GM12878 (cell line): ENCODE results near the gene KRT6C. TPM values are rescaled to one million over a fixed set of nuclear protein-coding genes. Genes with fewer than 3 reads are reported as not detected.
"Not testable (repeated sequence)": the region's sequence is repeated elsewhere in the genome, so short reads cannot be mapped to it uniquely, and the experiment has no call there.

Experiments
- ATAC-seq: fragments of 200-7000 bp; cut with Tn5 transposase; 3 replicates; pipeline ENCODE4 v1.9.1; 2020; ENCODE audit warnings: mild to moderate bottlenecking, moderate library complexity
- BruUV-seq: library from RNA; stranded (reverse); fragments of 400-500 nt; replicated peaks from 2 replicates; lab custom pipeline; 2021; lab: Mats Ljungman, UMichigan
- CTCF ChIA-PET: fragments of 300-600 bp; sonication (Branson Sonifier 250); formaldehyde crosslinking; extraction: SDS; loops from one replicate; lab custom pipeline; 2021; ENCODE audit warnings: inconsistent platforms; lab: Yijun Ruan, JAX
- POLR2A ChIA-PET: fragments of 350-600 bp; formaldehyde crosslinking; extraction: SDS; loops from one replicate; lab custom pipeline; 2021; ENCODE audit warnings: inconsistent platforms; lab: Charles Lee
- RAD21 ChIA-PET: fragments of 300-600 bp; sonication (Branson Sonifier 250); formaldehyde crosslinking; loops from one replicate; lab custom pipeline; 2023; ENCODE audit warnings: antibody characterized with exemption; ENCODE audit not compliant: unreplicated experiment; lab: Charles Lee
- SMC1A ChIA-PET: fragments of 300-600 bp; sonication (Branson Sonifier 250); formaldehyde crosslinking; loops from one replicate; lab custom pipeline; 2023; ENCODE audit not compliant: unreplicated experiment, uncharacterized antibody; lab: Charles Lee
- DNase-seq: peaks from one replicate; pipeline ENCODE4 v3.0.0-alpha.2; 2011; ENCODE audit warnings: low read depth, low spot score
- FAIRE-seq: peaks from 3 replicates; lab custom pipeline; 2011; peaks lifted over from hg19 to GRCh38; lab: Jason Lieb, UNC
- H2AFZ ChIP-seq: 2 replicates; pipeline ENCODE4 v1.6.0; 2011; ENCODE audit warnings: low read depth, low read length, control low read depth; ENCODE audit not compliant: control insufficient read depth
- H3K27ac ChIP-seq: 2 replicates; pipeline ENCODE4 v1.5.1; 2011; ENCODE audit warnings: control low read depth; ENCODE audit not compliant: control insufficient read depth, insufficient read depth
- H3K27me3 ChIP-seq, 2 experiments: replicated peaks in 1 of 2; 2 replicates each; pipeline versions ENCODE4 v1.6.0 to v1.6.1; 2011; ENCODE audit warnings: low read length in 1 of 2; ENCODE audit not compliant: control insufficient read depth in 2 of 2, insufficient read depth in 2 of 2
- H3K36me3 ChIP-seq, 2 experiments: 2 replicates each; pipeline ENCODE4 v1.5.1; 2011; ENCODE audit warnings: low read length in 1 of 2; ENCODE audit not compliant: control insufficient read depth in 2 of 2, insufficient read depth in 2 of 2
- H3K4me1 ChIP-seq: 2 replicates; pipeline ENCODE4 v1.6.1; 2011; ENCODE audit warnings: mild to moderate bottlenecking, low read length, moderate library complexity, mixed read lengths; ENCODE audit not compliant: control insufficient read depth, insufficient read depth
- H3K4me2 ChIP-seq: 2 replicates; pipeline ENCODE4 v1.6.0; 2011; ENCODE audit warnings: control low read depth; ENCODE audit not compliant: control insufficient read depth, insufficient read depth
- H3K4me3 ChIP-seq: fragments of 200-600 bp; sonication (generic); 2 replicates; pipeline ENCODE4 v1.5.1; 2016
- H3K79me2 ChIP-seq: 2 replicates; pipeline ENCODE4 v1.6.0; 2011; ENCODE audit warnings: low read length; ENCODE audit not compliant: control insufficient read depth, insufficient read depth
- H3K9ac ChIP-seq: 2 replicates; pipeline ENCODE4 v1.8.0; 2011; ENCODE audit warnings: low read length, control low read depth, mixed read lengths; ENCODE audit not compliant: control insufficient read depth, insufficient read depth
- H3K9me3 ChIP-seq: replicated peaks from 3 replicates; pipeline ENCODE4 v1.5.1; 2011; ENCODE audit warnings: mild to moderate bottlenecking, low read length; ENCODE audit not compliant: control insufficient read depth, insufficient read depth
- H4K20me1 ChIP-seq: 2 replicates; pipeline ENCODE4 v1.6.0; 2011; ENCODE audit not compliant: control insufficient read depth, insufficient read depth
- MYC ChIP-seq: IDR thresholded peaks from 2 replicates; pipeline ENCODE4 v1.6.1; 2011; ENCODE audit warnings: mild to moderate bottlenecking, low read length, moderate library complexity, inconsistent platforms; ENCODE audit not compliant: insufficient read depth, insufficient replicate concordance, insufficient read length, severe bottlenecking
- WGBS: methylation state at CpG from one replicate; pipeline ENCODE4 v1.1.6; 2016; ENCODE audit warnings: low lambda C conversion rate; ENCODE audit not compliant: insufficient replicate concordance, insufficient coverage; ENCODE audit errors: missing lambda C conversion rate; 5-methylcytosine and 5-hydroxymethylcytosine counted together
- in situ Hi-C: fragments of 300-500 bp; cut with MboI; formaldehyde crosslinking; loops from 9 replicates; pipeline ENCODE4 v1.14.3; 2018; ENCODE audit warnings: mixed read lengths
- intact Hi-C: fragments of 100-400 bp; cut with micrococcal nuclease; formaldehyde crosslinking; loops from one replicate; pipeline ENCODE4 v1.14.2; 2022; ENCODE audit not compliant: unreplicated experiment
- polyA plus RNA-seq, 11 experiments: library from polyadenylated mRNA; depleted of rRNA in 4 of 11; unstranded in 6 of 11; stranded (reverse) in 5 of 11; fragments of >200 nt; fragmentation: Nextera tagmentation in 4 of 11; fragmentation: Illumina TruSeq in 1 of 11; extraction: Ambion mirVana in 4 of 11; extraction: Trizol in 1 of 11; gene quantifications; 1 replicate in 1 of 11; 2 replicates in 10 of 11; pipeline versions ENCODE4 v1.2.1 to v1.2.3, GENCODE V29; 2011 to 2016; ENCODE audit warnings: inconsistent platforms in 2 of 11, missing spikeins in 2 of 11, low read depth in 1 of 11
- total RNA-seq, 4 experiments: library from RNA; depleted of rRNA in 3 of 4; stranded (reverse); fragments of >200 nt in 3 of 4; fragmentation: Illumina TruSeq in 1 of 4; extraction: Trizol in 1 of 4; gene quantifications; 2 replicates each; pipeline versions ENCODE4 v1.2.1 to v1.2.3, GENCODE V29; 2013 to 2021
- TF ChIP-seq, protein P1 (sequence below): IDR thresholded peaks from 2 replicates; pipeline ENCODE4 v1.6.1; 2011; ENCODE audit warnings: borderline replicate concordance, low read depth, mild to moderate bottlenecking, moderate library complexity, low read length; ENCODE audit not compliant: insufficient read depth, poor library complexity, severe bottlenecking
- TF ChIP-seq, protein P2 (sequence below): IDR thresholded peaks from 2 replicates; pipeline ENCODE4 v1.6.1; 2011; ENCODE audit warnings: borderline replicate concordance, low read depth, mild to moderate bottlenecking, moderate library complexity, mixed read lengths, low read length; ENCODE audit not compliant: insufficient read depth; ENCODE audit errors: extremely low read length
- TF ChIP-seq, protein P3 (sequence below): fragments of 450-650 bp; conservative IDR thresholded peaks from 2 replicates; pipeline ENCODE4 v1.6.1; 2017; ENCODE audit warnings: mild to moderate bottlenecking, moderate library complexity
- TF ChIP-seq, protein P4 (sequence below): fragments of 450-650 bp; IDR thresholded peaks from 2 replicates; pipeline ENCODE4 v1.6.1; 2017; ENCODE audit warnings: mild to moderate bottlenecking, moderate library complexity

The KRT6C gene
- total and polyA plus RNA-seq, 10 of the 15 experiments (the other 5 are each of a cell fraction or from before 2014, with no cell fraction given) = not detected

DNA sequence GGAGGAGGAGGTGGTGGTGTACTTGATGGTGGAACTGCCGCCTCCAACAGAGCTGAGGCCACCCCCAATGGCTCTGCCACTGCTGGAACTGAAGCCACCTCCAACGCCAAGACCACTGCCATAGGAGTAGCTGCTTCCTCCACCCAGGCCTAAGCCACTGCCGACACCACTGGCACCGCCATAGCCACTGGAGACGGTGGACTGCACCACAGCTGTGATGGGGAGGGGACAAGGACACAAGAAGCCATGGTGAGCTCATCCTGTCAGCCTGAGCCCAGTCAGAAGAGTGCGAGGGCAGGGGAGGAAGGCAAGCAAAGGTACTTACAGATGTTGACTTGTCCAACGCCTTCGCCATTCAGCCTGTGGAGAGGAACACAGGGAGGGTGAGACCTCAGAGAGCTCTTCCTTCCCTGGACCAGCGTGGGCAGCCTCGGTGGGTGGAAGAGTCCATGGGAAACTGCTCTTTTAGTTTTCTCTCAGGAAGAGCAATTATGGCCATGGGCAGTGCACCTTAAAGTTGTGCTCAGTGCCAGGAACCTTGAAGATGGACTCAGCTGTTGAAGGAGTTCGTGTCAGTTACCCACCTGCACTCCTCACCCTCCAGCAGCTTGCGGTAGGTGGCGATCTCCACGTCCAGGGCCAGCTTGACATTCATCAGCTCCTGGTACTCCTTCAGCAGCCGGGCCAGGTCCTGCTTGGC lies 14.3 kb upstream of the KRT6C start:
- SMC1A ChIA-PET, ATAC-seq, POLR2A ChIA-PET, H4K20me1 ChIP-seq, H3K27me3 ChIP-seq, H3K36me3 ChIP-seq, H3K9ac ChIP-seq, DNase-seq, H3K27ac ChIP-seq, CTCF ChIA-PET, FAIRE-seq, H3K4me2 ChIP-seq, RAD21 ChIA-PET, H2AFZ ChIP-seq, intact Hi-C loops, H3K79me2 ChIP-seq, H3K4me1 ChIP-seq, BruUV-seq, H3K4me3 ChIP-seq, in situ Hi-C loops, H3K9me3 ChIP-seq: not testable (repeated sequence)
- WGBS = 24% methylated on average over 11 of the region's 15 CpGs

DNA sequence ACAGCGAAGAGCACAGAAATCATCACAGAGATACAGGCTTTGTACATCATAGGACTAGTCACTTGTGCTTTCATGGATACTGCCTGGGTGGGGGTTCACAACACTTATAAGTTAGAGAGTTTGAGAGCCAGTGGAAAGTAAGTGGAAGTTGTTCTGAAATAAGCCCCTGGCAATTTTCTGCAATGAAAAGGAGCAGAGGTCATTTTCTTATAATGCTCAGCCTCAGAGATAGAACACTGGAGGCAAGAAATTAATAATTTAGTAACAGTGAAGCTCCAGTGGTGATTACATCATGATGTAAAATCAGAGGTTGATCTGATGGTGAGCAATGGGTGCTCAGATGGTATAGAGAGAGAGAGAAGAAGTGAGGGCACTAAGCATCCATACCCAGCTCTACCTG lies 13.6 kb upstream of the KRT6C start:
- Histone ChIP-seq H3K79me2 (no peaks in the 10 kb centered on the region), H3K36me3 (no peaks in the 10 kb centered on the region), H3K27me3 (no peaks in the 10 kb centered on the region; a peak in 2 of 4 replicates), H2AFZ (no peak overlapping the region), H3K4me3 (no peak overlapping the region), H3K27ac (no peak overlapping the region), H4K20me1 (no peaks in the 10 kb centered on the region), H3K9me3 (no peaks in the 10 kb centered on the region), H3K4me1 (no peaks in the 10 kb centered on the region), H3K9ac (no peak overlapping the region), H3K4me2 (no peak overlapping the region)
- no peak for ATAC-seq
- CTCF ChIA-PET = no interaction called here
- POLR2A ChIA-PET = no interaction called here
- no TSS peak for BruUV-seq
- intact Hi-C loops = no loop called here
- in situ Hi-C loops = no loop called here
- WGBS = 5% methylated on average over 1 of the region's 1 CpG
- no peak for FAIRE-seq
- SMC1A ChIA-PET = no interaction called here
- RAD21 ChIA-PET = no interaction called here
- no peak for DNase-seq
- no peak for TF ChIP-seq MYC
- TF ChIP-seq, protein P1, sequence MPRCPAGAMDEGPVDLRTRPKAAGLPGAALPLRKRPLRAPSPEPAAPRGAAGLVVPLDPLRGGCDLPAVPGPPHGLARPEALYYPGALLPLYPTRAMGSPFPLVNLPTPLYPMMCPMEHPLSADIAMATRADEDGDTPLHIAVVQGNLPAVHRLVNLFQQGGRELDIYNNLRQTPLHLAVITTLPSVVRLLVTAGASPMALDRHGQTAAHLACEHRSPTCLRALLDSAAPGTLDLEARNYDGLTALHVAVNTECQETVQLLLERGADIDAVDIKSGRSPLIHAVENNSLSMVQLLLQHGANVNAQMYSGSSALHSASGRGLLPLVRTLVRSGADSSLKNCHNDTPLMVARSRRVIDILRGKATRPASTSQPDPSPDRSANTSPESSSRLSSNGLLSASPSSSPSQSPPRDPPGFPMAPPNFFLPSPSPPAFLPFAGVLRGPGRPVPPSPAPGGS = no peak
- TF ChIP-seq, protein P2, sequence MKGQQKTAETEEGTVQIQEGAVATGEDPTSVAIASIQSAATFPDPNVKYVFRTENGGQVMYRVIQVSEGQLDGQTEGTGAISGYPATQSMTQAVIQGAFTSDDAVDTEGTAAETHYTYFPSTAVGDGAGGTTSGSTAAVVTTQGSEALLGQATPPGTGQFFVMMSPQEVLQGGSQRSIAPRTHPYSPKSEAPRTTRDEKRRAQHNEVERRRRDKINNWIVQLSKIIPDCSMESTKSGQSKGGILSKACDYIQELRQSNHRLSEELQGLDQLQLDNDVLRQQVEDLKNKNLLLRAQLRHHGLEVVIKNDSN = no peak
- TF ChIP-seq, protein P3, sequence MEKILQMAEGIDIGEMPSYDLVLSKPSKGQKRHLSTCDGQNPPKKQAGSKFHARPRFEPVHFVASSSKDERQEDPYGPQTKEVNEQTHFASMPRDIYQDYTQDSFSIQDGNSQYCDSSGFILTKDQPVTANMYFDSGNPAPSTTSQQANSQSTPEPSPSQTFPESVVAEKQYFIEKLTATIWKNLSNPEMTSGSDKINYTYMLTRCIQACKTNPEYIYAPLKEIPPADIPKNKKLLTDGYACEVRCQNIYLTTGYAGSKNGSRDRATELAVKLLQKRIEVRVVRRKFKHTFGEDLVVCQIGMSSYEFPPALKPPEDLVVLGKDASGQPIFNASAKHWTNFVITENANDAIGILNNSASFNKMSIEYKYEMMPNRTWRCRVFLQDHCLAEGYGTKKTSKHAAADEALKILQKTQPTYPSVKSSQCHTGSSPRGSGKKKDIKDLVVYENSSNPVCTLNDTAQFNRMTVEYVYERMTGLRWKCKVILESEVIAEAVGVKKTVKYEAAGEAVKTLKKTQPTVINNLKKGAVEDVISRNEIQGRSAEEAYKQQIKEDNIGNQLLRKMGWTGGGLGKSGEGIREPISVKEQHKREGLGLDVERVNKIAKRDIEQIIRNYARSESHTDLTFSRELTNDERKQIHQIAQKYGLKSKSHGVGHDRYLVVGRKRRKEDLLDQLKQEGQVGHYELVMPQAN = no peak
- TF ChIP-seq, protein P4, sequence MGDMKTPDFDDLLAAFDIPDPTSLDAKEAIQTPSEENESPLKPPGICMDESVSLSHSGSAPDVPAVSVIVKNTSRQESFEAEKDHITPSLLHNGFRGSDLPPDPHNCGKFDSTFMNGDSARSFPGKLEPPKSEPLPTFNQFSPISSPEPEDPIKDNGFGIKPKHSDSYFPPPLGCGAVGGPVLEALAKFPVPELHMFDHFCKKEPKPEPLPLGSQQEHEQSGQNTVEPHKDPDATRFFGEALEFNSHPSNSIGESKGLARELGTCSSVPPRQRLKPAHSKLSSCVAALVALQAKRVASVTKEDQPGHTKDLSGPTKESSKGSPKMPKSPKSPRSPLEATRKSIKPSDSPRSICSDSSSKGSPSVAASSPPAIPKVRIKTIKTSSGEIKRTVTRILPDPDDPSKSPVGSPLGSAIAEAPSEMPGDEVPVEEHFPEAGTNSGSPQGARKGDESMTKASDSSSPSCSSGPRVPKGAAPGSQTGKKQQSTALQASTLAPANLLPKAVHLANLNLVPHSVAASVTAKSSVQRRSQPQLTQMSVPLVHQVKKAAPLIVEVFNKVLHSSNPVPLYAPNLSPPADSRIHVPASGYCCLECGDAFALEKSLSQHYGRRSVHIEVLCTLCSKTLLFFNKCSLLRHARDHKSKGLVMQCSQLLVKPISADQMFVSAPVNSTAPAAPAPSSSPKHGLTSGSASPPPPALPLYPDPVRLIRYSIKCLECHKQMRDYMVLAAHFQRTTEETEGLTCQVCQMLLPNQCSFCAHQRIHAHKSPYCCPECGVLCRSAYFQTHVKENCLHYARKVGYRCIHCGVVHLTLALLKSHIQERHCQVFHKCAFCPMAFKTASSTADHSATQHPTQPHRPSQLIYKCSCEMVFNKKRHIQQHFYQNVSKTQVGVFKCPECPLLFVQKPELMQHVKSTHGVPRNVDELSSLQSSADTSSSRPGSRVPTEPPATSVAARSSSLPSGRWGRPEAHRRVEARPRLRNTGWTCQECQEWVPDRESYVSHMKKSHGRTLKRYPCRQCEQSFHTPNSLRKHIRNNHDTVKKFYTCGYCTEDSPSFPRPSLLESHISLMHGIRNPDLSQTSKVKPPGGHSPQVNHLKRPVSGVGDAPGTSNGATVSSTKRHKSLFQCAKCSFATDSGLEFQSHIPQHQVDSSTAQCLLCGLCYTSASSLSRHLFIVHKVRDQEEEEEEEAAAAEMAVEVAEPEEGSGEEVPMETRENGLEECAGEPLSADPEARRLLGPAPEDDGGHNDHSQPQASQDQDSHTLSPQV = no peak
